ENCODE results near the gene USP36. TPM values are rescaled to one million over a fixed set of nuclear protein-coding genes. Genes with fewer than 3 reads are reported as not detected.
A peak's percentile ranks its signal among the peaks of the same experiment; 100 is the strongest.
"Not testable (repeated sequence)": the region's sequence is repeated elsewhere in the genome, so short reads cannot be mapped to it uniquely, and the experiment has no call there.

The USP36 gene
- total and polyA plus RNA-seq, 2 experiments from 2014 or later = 27.1 to 27.8 TPM

DNA sequence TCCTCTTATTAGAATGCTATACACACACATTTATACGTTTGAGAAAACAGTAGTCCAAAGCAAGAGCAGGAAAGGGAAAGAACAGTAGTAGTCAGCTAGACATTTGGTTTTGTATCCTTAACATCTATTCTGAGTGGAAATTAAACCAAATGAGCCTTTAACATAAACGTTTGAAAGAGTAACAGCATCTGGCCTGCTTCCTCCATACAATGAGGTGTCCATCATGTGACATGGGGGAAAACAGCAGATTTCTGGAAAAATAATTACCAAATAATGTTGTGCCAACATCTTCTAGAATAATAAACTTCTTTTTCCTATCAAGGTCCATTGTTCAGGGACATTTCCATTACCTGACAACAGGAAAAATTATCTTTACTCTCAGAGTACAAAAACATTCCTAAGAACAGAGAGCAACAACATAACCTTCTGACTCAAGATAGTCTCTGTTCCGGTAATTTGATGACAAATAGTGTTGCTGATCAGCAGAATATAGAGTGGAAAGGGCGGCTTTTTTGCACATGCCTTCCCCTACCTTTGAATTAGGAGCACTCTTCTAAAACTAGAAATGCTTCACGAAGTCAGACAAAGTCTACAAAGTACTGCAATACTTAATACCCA, 78.7 kb downstream of the USP36 start:
- H3K4me1 ChIP-seq (ENCODE audit: low read depth) = peaks cover 6% of the 10 kb centered on the region
- no peaks in the 10 kb centered on the region for H3K27me3 ChIP-seq
- no peaks in the 10 kb centered on the region for H3K36me3 ChIP-seq
- DNase-seq (ENCODE audit: low read depth in 1 of 2, low spot score in 1 of 2) = peak in 1 of 2 donors; percentile 29
- H3K9me3 ChIP-seq (ENCODE audit: low read depth) = no peaks in the 10 kb centered on the region
- H3K27ac ChIP-seq = no peak overlapping the region
- no peak overlapping the region for H3K4me3 ChIP-seq
- TF ChIP-seq, protein P1, sequence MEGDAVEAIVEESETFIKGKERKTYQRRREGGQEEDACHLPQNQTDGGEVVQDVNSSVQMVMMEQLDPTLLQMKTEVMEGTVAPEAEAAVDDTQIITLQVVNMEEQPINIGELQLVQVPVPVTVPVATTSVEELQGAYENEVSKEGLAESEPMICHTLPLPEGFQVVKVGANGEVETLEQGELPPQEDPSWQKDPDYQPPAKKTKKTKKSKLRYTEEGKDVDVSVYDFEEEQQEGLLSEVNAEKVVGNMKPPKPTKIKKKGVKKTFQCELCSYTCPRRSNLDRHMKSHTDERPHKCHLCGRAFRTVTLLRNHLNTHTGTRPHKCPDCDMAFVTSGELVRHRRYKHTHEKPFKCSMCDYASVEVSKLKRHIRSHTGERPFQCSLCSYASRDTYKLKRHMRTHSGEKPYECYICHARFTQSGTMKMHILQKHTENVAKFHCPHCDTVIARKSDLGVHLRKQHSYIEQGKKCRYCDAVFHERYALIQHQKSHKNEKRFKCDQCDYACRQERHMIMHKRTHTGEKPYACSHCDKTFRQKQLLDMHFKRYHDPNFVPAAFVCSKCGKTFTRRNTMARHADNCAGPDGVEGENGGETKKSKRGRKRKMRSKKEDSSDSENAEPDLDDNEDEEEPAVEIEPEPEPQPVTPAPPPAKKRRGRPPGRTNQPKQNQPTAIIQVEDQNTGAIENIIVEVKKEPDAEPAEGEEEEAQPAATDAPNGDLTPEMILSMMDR (IDR thresholded peaks at IDR 0.05; ENCODE audit: low read depth, low read length) = no peak

DNA sequence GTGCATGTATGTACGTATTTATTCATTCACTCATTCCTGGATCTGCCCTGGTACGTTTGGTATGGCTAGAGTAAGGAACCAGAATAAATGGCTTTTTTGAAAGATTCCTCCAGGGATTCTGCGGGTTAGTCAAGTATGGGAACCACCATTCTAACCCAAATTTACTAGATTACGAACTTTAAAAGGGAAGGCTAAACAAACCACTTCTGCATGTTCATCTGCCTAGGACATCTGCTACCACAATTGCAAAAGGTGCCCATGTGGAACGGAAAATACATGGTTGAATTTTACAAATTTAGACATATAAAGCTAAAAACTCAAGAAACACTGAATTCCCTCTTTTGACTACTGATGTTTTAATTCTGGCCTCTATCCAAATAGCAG, 80.7 kb downstream of the USP36 start:
- no peak overlapping the region for H3K27ac ChIP-seq
- no peaks in the 10 kb centered on the region for H3K9me3 ChIP-seq (ENCODE audit: low read depth)

DNA sequence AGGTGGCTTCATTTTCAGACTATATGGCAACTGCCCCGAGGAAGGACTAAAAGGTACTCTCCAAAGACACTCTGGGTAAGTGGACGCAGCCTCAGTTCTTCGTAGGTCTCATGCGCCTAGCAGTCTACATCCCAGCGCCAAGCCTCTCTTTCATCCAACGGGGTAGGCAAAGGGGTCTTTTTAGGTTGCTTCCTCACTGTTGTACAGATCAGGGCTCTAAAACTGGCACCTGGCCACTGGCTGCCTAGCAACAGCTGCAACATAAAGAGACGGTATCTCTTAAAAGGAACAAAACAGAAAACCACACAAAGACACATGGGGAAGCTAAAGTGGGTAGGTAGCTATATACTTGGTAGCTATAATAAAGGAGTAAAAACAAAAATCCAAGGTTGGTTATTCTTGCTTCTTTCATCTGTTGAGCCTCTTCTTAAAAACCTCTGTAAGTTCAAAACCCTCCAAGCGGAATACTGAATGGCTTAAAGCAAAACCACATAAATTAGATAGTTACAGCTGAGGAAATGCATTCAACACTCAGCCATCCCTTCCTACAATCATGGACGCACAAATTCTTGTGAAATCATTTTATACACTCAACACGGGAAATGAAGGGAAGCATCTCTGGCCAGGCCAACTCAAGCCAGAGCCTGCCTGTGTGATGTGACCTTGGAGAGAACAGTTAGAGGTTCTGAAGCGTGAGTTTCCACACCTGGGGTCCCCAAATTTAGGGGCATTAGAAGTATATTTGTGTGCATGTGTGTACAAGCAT, 81.2 kb downstream of the USP36 start:
- Histone ChIP-seq H3K9me3 (ENCODE audit: low read depth) (no peaks in the 10 kb centered on the region), H3K27me3 (no peaks in the 10 kb centered on the region), H3K27ac (no peak overlapping the region), H3K4me1 (ENCODE audit: low read depth) (peaks cover 6% of the 10 kb centered on the region), H3K36me3 (no peaks in the 10 kb centered on the region), H3K4me3 (no peak overlapping the region)
- TF ChIP-seq, protein P1 (IDR thresholded peaks at IDR 0.05; ENCODE audit: low read depth, low read length) = no peak
- peak in 1 of 2 donors; percentile 95 for DNase-seq (ENCODE audit: low read depth in 1 of 2, low spot score in 1 of 2)

More for the DNA sequence above, 80.7 kb downstream of the USP36 start:
- no peak overlapping the region for H3K4me3 ChIP-seq
- H3K4me1 ChIP-seq (ENCODE audit: low read depth) = peaks cover 6% of the 10 kb centered on the region
- TF ChIP-seq, protein P1 (IDR thresholded peaks at IDR 0.05; ENCODE audit: low read depth, low read length) = no peak
- H3K27me3 ChIP-seq = no peaks in the 10 kb centered on the region
- DNase-seq (ENCODE audit: low read depth in 1 of 2, low spot score in 1 of 2) = no peak
- H3K36me3 ChIP-seq = no peaks in the 10 kb centered on the region

DNA sequence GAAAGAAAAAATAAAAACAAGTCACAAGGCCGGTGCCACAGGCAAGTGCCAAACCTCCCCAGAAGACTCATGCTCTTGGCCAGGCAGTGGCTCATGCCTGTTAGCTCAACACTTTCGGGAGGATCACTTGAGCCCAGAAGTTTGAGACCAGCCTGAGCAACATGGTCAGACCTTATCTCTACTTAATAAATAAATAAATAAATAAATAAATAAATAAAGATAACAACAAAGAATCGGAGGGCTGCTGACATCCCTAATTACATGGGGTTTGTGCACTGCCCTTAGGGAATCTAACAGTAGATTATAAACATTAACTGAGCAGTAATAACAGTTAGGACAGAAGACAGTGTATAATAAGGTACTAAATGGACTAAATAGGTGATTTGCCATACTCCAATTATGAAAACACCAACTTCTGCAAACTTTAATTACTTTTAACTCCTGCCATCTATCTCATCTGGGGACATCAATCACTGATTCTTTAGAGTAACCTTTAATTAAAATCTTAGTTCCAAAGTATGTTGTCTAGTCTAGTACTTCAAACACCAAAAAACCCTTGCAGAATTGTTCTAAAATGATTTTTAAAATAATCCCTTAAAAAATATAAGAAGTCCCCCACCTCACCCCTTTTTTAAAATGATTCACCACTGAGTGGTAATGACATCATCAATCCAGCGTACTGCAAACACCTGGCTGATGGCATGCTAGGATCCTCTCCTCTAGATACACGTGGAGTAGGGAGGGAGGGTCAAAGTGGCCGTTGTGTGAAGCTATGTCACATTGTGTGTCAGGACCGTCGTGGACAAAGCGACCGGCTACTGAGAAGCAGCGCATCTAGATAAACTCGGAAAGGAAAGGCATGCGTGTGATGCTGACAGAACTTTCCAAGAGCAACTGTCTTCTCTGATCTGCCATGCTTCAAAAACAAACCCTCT, 87.0 kb downstream of the USP36 start:
- Histone ChIP-seq H3K4me3 (no peak overlapping the region), H3K36me3 (no peaks in the 10 kb centered on the region), H3K4me1 (ENCODE audit: low read depth) (no peaks in the 10 kb centered on the region), H3K27ac (no peak overlapping the region), H3K27me3 (no peaks in the 10 kb centered on the region), H3K9me3 (ENCODE audit: low read depth) (no peaks in the 10 kb centered on the region)
- TF ChIP-seq, protein P1 (IDR thresholded peaks at IDR 0.05; ENCODE audit: low read depth, low read length) = no peak
- no peak for DNase-seq (ENCODE audit: low read depth in 1 of 2, low spot score in 1 of 2)

DNA sequence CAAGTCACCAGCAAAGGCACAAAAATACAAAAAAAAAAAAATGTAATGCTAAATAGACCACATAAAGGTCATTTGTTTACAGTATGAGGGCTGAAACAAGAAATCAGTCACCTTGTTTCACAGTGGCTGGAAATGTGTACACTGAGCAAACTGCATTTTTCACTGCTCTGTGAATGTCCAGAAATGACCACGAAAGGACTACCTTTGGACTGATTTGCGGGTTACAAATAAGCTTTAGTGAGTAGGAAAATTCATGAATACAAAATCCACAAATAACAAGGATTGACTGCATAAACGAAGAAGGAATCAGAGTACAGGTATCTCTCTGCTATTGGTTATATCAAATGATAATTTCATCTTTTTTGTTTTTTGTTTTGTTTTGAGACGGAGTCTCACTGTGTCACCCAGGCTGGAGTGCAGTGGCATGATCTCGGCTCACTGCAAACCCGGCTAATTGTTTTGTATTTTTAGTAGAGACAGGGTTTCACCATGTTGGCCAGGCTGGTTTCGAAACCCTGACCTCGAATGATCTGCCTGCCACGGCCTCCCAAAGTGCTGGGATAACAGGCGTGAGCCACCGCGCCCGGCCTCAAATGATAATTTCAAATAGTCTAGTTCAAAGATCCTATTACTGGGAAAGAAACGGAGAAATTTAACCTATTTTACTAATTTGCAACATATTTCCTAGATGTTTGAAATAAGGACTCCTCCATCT, 89.0 kb downstream of the USP36 start:
- Histone ChIP-seq H3K27ac (no peak overlapping the region), H3K36me3 (no peaks in the 10 kb centered on the region), H3K4me3 (no peak overlapping the region), H3K9me3 (ENCODE audit: low read depth) (no peaks in the 10 kb centered on the region), H3K4me1 (ENCODE audit: low read depth) (no peaks in the 10 kb centered on the region), H3K27me3 (no peaks in the 10 kb centered on the region)
- TF ChIP-seq, protein P1 (IDR thresholded peaks at IDR 0.05; ENCODE audit: low read depth, low read length) = no peak
- no peak for DNase-seq (ENCODE audit: low read depth in 1 of 2, low spot score in 1 of 2)

DNA sequence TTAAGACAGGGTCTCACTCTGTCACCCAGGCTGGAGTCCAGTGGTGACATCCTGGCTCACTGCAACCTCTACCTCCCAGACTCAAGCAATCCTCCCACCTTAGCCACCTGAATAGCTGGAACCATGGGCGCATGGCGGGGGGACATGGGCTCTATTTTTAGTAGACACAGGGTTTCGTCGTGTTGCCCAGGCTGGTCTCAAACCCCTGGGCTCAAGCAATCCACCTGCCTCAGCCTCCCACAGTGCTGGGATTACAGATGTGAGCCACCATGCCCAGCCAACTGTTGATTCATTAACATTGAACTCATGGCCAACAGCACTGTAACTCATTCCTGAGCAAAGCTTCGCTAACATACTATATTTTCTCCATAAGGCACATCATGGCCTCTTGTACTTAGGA, 89.6 kb downstream of the USP36 start:
- not testable (repeated sequence) for H3K27me3 ChIP-seq; H3K27ac ChIP-seq; H3K36me3 ChIP-seq; H3K9me3 ChIP-seq (ENCODE audit: low read depth); DNase-seq (ENCODE audit: low read depth in 1 of 2, low spot score in 1 of 2); H3K4me1 ChIP-seq (ENCODE audit: low read depth); H3K4me3 ChIP-seq
